Endometrium (tissue), 2 donors: ENCODE data around the gene ARHGAP28.

Experiments used
- FAIRE-seq: peaks from 2 replicates; lab custom pipeline; 2012; peaks lifted over from hg19 to GRCh38; lab: Jason Lieb, UNC
- donor health status: control.
- donor health status: control.

Gene ARHGAP28

GRCh38 chr18:6729247-6730091, at the start of gene ARHGAP28:
Gene ARHGAP28 (plus strand): TSS chr18:6729716. CDS start chr18:6729822, 106 bp downstream.
- no peak for FAIRE-seq

- no peak for FAIRE-seq
Measured at GRCh38 chr18:6681331-6681875, 48.1 kb upstream of the ARHGAP28 start.

GRCh38 chr18:6682437-6683111, 46.9 kb upstream of the ARHGAP28 start:
- FAIRE-seq = no peak

GRCh38 chr18:6683112-6683876, 46.2 kb upstream of the ARHGAP28 start:
- FAIRE-seq = no peak

DNA sequence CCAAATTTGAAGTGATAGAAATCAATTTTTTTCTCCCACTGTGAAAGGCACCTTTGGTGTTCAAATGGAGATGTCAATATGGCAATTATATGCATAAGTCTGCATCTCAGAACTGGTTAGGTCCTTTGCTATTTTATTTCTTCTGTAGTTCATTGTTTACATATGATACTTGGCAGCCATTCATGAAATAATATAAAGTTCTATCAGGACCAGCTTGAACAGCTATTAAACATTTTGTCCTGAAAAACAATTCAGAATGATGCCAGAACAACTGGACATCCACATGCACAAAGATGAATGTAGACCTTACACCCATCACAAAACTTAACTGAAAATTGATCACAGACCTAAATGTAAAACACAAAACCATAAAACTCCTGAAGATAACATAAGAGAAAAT, 41.8 kb upstream of the ARHGAP28 start:
- no peak for FAIRE-seq

DNA sequence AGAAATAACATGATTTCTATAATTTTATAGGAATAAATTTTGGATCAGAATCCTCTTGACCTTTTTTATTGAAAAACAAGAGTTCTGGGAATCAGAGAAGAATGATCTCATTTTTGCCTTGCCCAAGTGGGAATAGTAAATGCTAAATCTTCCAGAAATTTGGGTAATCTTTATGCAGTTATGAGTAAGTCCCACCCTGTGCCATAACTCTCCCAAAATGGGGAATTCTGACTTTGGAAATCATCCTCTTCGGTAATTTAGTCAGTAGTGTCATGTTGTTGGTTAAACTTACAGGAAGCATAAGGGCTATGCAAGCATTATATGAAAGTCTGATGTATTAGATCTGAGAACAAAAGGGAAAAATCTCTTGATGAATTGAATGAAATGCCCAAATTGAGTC, 20.6 kb upstream of the ARHGAP28 start:
- FAIRE-seq = no peak

GRCh38 chr18:6711467-6711866, 18.0 kb upstream of the ARHGAP28 start:
- no peak for FAIRE-seq

- no peak for FAIRE-seq
Measured at GRCh38 chr18:6712401-6712800, 17.1 kb upstream of the ARHGAP28 start.

GRCh38 chr18:6714010-6714409, 15.5 kb upstream of the ARHGAP28 start:
- FAIRE-seq = no peak

GRCh38 chr18:6718267-6718666, 11.2 kb upstream of the ARHGAP28 start:
- no peak for FAIRE-seq

DNA sequence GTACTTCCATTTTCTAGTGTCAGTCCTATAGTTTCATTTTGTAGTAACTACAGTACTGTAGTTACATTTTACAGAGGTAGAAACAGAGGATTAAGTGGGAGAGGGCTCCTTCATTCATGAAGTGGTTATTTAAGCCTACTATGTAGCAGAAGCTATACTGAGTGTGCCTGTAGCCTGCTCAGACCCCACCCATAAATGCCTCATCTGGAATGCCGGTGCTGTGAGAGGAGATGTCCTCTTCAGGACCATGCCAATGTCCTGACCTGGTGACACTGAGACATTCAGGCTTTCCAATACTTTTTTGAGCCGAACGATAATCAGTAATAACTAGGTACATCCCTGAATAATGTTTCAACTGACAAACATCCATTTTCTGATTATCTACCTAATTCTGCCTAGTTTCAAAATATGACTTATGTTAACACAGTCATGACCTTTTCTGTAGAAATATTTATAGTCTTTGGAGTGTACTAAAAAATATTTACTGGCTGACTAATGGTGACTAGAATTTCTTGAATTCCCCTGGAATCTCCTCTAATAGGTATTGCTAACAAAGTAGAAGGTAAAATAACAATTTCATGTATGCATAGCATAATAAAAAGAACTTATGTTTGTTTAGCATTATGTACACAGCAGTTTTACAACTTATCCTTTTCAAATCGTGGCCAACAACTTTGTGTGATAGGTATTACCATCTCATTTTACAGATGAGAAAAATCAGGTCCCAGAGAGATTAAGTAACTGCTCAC, 10.2 kb upstream of the ARHGAP28 start:
- FAIRE-seq = no peak

DNA sequence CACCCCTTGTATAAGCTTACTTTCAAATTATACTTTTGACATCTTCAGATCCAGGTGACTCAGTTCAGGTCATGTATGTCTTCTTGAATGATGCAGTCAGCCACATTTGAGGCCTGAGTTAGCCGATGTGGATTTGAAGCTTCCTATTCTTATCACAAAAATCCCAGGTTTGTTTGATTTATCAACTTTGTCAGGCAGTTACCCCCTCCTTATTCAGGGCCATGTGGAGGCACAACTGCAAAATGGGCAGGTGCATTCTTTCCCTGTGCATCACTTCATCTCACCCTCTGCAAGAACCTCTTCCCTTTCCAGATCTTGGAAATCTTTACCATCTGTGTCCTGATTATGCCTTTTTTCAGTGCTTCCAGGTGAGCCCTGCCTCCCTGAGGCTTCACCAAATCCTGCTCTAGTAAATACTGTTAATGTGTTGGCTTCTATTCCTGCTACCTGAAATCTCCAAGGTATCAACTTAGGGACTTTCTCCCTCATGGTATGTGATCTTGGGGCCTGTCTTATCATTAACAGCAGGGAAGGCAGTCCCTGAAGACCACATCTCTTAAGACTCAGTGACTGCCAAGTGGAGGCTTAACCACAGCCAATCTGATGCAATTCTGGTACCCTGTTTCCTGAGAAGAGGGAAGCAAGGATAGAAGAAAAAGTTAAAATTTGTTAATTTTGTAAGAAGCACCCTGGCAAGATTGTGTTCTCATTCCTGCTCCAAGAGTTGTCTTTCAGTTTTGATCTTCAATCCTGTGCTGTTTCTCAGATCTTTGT, 9.4 kb upstream of the ARHGAP28 start:
- FAIRE-seq = no peak

GRCh38 chr18:6721755-6722154, 7.8 kb upstream of the ARHGAP28 start:
- no peak for FAIRE-seq

DNA sequence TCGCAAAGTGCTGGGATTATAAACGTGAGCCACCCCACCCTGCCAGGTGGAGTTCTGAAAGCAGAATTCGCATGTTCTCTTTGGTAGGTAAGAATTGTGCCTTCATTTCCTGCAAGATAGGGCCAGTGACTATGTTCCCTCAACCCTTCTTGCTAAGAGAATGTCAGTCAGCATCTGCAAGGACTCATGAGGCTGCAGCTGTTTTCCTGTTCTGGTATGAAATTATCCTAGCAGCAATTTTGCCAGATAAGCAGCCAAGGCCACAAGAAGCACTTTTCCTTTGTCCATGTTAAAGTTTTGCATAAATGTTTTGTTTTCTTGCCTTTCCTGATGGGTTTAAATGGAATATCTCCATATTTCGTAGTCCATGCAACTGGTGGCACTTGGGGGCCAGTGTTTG, 6.8 kb upstream of the ARHGAP28 start:
- FAIRE-seq = no peak

- FAIRE-seq = no peak
Measured at GRCh38 chr18:6724331-6724730, 5.2 kb upstream of the ARHGAP28 start.

DNA sequence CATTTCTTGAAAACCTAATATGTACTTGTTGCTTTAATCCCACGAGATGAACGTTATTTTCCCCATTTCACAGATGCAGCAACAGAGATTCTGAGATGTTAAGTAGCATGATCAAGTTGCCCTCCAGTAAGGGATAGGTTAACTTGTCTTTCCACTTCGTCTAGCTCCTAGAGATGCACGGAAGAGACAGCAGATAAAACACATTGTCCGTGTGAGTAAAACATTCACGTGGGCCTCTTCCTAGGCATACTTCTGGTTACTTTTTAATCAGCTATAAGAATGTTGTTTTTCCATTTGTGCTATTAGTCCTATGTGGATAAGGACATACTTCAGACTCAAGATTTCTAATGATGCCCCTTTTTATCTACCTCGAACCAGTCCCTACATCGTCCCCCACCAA, 1.2 kb upstream of the ARHGAP28 start:
- FAIRE-seq = no peak

GRCh38 chr18:6728809-6729246, 688 bp upstream of the ARHGAP28 start:
- FAIRE-seq = peak; percentile 90

GRCh38 chr18:6730416-6731221, 1.1 kb downstream of the ARHGAP28 start:
- peak; percentile 78 for FAIRE-seq

DNA sequence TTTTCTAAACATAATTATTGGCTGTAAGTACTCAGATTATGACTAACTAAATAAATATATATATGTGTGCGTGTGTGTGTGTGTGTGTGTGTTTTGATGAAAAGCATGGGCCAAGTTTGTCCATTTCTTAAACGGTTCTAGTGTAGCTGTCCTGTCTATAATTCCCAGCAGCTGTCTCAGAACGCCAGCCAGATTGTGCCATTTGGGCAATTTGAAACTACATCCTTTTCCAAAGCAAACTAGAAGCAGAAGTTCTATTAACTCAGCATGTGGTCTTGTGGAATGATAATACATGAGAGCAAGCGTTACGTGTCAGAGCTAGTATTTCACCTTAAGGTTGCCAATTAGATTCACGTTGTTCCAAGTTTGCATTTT, 1.7 kb downstream of the ARHGAP28 start:
- FAIRE-seq = no peak

- no peak for FAIRE-seq
Measured at GRCh38 chr18:6732952-6733351, 3.4 kb downstream of the ARHGAP28 start.
